GM19238 (cell line): ENCODE results near the gene KRTAP5-8.
"Not testable (repeated sequence)": the region's sequence is repeated elsewhere in the genome, so short reads cannot be mapped to it uniquely, and the experiment has no call there.

Source experiments
- DNase-seq: peaks from one replicate; pipeline ENCODE4 v3.0.0; 2011; ENCODE audit warnings: low spot score; ENCODE audit not compliant: insufficient read length

KRTAP5-8 gene

DNA sequence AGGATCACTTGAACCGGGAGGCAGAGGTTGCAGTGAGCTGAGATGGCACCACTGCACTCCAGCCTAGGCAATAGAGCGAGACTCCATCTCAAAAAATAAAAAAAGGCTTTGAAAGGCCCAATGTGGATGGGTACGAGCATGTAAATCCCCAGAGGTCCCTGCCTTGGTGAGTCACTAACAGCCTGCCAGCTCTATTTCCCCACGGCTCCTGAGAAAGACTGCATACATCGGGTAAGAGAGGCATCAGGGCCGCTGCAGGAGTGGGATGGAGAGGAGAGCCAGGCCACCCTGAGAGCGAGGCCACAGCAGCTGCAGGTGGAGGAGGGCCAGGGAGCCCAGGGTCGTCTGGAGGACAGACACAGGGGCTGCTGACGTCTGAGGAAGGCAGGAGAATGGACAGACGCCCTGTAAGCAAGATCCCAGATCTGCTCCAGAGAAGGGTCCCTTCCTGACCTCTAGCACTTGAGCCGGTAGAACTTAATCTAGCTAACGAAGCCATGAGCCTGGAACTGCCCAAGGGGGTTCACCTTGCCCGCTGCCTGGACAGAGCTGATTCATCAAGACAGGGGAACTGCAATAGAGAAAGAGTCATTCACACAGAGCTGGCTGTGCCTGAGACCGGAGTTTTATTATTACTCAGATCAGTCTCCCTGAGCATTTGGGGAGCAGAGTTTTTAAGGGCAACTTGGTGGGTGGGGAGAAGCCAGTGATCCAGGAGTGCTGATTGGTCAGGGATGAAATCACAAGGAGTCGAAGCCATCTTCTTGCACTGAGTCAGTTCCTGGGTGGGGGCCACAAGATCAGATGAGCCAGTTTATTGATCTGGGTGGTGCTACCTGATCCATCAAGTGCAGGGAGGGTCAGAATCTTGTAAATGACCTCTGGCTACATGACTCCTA, 5.3 kb downstream of the KRTAP5-8 start:
- no peak for DNase-seq

DNA sequence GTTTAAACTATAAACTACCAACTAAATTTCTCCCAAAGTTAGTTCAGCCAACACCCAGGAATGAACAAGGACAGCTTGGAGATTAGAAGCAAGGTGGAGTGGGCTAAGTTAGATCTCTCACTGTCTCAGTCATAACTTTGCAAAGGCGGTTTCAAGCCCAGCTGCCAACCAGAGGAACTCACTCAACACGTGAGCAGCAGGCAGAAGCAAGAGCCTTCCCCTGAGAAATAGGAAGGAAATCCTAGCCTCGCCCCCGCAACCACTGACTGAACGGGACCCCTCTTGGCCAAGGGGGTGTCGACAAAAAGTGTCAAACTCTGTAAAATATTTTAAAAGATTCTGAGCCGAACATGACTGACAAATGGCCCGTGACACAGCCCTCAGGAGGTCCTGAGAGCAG, 6.0 kb downstream of the KRTAP5-8 start:
- no peak for DNase-seq

DNA sequence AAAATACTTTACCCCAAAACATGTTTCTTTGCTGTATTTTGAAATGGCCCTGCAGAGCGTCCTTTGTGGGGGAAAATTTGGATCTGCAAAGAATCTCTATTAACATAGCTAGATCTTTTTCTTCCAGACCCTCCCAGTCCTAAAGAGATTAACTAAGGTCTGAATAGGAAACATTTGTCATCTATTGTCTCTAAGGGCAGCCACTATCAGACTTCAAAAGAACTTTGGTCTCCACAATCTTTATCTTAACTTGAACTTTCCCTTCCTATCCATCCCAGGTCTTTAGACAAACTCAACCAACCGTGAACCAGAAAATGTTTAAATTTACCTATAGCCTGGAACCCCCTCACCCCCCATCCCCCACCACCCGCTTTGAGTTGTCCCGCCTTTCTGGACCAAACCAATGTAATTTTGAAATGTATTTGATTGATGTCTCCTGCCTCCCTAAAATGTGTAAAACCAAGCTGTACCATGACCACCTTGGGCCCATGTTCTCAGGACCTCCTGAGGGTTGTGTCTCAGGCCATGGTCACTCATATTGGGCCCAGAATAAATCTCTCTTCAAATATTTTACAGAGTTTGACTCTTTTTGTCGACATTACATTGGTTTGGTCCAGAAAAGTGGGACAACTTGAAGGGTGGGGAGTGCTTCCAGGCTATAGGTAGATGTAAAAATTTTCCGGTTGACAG, 6.8 kb downstream of the KRTAP5-8 start:
- no peak for DNase-seq

DNA sequence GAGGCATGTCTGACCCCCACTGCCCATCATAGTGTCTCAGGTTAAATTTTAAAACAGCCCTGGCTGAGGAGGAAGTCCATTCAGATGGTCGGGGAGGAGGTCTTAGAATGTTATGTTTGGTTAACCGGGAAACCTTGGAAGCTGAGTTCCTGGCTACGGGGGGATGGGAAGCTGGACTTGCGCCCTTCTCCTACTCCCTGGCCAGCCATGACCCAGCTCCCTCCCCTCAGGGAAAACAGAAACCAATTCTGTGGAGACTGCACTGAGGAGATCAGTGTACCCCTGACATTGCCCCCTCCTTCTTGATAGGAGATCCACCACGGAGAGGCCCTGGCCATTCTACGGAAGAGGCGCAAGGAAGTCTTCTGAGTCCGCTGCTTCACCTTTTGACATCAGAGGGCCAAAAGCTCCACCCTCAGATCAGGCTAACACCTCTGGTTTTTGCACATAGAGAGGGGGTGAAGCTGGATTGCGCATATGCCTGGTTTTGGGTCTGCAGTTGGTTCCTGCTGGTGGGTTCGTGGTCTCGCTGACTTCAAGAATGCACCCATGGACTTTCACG, 7.7 kb downstream of the KRTAP5-8 start:
- DNase-seq: no peak

DNA sequence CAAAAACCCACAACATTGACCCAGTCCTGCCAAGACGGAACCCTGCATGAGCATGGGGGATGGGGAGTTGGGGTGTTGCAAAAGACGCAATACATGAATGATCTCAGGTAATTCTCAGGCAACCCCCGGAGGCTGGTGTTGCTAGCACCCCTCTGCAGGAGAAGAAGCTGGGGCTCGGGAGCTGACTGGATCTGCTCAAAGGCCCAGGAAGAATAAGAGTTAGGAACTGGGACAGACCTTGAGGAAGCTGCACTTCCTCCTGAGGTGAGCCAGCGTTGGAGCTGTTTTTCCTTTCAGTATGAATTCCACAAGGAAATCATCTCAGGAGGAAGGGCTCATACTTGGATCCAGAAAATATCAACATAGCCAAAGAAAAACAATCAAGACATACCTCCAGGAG, 10.3 kb downstream of the KRTAP5-8 start, which contains the start of gene KRTAP5-9:
Gene KRTAP5-9, plus strand, starts transcription at position 301 of the 400 bp plus-strand sequence. CDS start 238 bp downstream, outside the sequence.
- no peak for DNase-seq

DNA sequence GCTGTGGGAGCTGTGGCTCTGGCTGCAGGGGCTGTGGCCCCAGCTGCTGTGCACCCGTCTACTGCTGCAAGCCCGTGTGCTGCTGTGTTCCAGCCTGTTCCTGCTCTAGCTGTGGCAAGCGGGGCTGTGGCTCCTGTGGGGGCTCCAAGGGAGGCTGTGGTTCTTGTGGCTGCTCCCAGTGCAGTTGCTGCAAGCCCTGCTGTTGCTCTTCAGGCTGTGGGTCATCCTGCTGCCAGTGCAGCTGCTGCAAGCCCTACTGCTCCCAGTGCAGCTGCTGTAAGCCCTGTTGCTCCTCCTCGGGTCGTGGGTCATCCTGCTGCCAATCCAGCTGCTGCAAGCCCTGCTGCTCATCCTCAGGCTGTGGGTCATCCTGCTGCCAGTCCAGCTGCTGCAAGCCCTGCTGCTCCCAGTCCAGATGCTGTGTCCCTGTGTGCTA, 10.9 kb downstream of the KRTAP5-8 start:
- no peak for DNase-seq

DNA sequence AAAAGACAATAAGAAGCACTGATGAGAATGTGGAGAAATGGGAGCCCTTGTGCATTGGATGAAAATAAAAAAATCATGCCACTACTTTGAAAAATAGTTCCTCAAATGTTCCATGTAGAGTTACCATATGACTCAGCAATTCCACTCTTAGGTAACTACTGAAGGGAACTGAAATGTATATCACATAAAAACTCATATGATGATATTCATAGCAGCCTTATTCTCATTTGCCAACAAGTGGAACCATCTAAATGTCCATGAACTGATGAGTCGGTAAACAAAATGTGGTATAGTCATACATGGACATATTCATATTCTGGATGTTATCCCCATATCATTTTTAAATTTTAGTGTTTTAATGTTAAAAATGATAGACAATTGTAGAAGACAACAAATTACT, 13.9 kb downstream of the KRTAP5-8 start:
- DNase-seq: no peak

DNA sequence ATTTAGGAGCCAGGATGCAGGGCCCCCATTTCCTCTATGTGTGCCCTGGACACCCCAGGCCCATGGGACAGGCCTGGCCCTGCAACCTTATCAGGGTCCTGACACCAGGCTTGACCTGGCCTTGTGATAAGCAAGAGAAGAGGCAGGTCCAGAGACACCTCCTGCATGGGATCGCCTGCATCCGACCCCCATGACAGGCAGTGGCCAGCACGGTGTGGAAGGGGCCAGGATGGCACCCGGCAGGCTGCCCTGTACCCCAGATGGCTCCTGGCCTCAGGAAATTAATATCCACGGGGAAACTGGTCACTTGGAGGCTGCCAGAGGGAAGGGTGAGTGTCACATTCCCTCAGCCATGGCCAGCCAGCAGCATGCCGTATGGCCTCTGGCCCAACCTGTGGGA, 17.2 kb downstream of the KRTAP5-8 start:
- DNase-seq: no peak

DNA sequence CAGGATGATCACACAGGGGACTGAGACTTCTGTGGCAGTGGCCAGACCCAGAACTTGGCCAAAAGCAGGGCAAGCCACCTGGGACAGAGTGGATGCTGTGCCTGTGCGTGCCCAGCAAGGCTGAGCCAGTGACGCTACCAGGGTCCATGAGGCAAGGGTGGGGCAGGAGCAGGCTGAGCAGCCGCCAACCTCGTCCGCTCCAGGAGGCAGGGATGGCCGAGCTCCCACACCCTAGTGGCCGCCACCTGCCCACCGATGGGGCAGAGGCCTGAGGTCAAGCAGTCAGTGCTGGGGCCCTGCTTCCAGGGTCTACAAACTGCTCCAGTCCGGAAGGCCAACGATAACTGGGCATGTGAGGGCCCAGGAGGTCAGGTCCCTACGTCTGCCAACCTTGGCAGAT, 17.7 kb downstream of the KRTAP5-8 start:
- no peak for DNase-seq

DNA sequence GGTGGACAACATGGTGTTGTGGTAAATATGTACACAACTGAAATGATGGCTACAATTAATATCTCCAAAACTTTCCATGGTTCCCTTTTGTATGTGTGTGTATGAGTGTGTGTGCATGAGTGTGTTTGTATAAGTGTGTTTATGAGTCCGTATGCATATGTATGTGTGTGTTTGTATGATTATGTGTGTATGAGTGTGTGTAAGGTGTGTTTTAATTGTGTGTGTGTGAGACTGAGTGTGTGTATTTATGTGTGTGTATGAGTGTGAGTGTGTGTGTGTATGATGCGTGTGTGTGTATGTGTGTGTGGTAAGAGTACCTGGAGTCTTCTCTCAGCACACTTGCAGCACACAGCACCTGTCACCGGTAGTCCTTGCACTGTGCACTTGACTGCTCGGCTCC, 18.2 kb downstream of the KRTAP5-8 start:
- DNase-seq: no peak

DNA sequence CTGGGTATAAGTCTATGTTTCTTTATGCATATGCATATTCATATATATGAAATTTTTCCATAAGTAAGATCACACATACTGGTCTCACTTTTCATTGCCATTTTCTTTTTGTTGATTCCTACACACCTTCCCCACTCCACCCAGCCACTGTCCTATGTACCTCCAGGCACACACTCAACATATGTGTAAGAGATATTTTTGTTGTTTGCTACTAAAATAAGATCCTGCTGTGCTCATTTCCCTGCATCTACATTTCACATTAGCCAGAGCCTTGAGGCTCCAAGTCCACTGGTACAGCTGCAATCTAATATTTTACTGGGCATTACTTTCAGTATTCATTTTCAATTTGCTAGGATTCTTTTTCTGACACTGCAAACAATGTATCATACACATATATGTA, 19.4 kb downstream of the KRTAP5-8 start:
- DNase-seq: no peak

DNA sequence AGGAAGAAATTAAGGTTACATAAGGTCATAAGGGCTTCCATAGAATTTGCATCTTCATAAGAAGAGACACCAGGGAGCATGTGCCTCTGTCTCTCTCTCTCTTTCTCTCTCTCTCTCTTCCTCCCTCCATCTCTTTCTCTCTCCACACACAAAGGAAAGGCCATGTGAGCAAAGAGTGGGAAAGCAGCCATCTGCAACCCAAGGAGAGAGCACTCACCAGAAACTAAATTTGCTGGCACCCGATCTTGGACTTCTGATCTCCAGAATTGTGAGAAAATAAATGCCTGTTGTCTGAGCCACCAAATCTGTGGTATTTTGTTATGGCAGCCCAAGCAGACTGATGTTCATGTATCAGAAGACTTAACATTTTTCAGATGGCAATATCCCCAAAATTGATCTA, 21.2 kb downstream of the KRTAP5-8 start:
- DNase-seq: no peak

DNA sequence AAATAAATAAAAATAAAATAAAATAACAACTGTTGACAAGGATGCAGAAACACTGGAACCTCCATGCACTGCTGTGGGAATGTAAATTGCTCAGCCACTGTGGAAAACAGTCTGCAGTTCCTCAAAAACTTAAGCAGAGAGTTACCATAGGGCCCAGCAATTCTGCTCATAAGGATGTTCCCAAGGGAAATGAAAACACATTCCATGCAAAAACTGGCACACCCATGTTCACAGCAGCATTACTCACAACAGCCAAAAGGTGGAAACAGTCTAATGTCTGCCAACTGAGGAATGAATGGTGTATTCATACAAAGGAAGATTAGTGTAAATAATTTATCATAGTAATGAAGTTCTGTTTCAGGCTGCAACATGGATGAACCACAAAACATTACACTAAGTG, 24.3 kb downstream of the KRTAP5-8 start:
- DNase-seq: no peak

DNA sequence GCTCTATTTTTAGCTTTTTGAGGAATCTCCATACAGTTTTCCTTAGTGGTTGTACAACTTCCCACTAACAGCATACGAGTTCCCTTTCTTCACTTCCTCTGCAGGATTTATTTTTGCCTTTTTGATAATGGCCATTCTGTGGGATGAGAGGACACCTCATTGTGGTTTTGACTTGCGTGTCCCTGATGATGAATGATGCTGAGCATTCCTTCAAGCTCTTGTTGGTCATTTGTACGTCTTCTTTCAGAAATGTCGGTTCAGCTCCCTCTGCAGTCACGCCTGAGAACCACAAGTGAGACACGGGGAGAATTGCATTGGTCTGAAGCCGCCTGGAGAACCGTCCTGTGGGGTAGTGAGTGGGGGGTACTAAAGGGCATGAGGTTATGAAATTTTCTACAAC, 25.6 kb downstream of the KRTAP5-8 start:
- peak; percentile 40 for DNase-seq

DNA sequence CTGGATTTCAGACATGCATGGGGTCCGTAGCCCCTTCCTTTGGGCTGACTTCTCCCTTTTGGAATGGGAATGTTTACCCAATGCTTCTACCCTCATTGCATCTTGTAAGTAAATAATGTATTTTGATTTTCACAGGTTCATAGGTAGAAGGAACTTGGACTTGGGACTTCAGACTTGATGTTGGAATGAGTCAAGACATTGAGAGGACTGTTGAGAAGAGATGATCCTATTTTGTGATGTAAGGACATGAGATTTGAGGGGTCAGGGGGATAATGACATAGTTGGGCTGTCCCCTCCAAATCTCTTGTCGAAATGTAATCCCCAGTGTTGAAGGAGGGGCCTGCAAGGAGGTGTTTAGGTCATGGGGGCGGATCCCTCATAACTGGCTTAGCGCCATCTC, 26.6 kb downstream of the KRTAP5-8 start:
- no peak for DNase-seq

DNA sequence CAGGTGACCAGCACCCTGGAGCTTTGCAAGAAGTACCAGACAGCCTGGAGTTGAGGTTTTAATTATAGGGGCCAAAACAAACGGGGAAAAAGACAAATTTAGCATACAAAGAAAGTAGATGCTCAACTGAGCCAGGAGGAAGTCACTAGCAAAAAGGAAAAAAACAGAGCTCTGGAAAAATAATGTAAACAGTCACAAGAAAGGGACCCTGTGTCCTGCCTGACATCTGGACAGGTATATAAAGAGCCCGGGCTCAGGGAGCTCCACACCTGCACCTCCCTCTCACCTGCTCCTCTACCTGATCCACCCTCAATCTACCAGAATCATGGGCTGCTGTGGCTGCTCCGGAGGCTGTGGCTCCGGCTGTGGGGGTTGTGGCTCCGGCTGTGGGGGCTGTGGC, 27.4 kb downstream of the KRTAP5-8 start, which contains the start of gene KRTAP5-10:
Gene KRTAP5-10, plus strand, starts transcription at position 301 of the 400 bp plus-strand sequence. Its CDS starts 25 bp downstream, at position 326.
- no peak for DNase-seq

DNA sequence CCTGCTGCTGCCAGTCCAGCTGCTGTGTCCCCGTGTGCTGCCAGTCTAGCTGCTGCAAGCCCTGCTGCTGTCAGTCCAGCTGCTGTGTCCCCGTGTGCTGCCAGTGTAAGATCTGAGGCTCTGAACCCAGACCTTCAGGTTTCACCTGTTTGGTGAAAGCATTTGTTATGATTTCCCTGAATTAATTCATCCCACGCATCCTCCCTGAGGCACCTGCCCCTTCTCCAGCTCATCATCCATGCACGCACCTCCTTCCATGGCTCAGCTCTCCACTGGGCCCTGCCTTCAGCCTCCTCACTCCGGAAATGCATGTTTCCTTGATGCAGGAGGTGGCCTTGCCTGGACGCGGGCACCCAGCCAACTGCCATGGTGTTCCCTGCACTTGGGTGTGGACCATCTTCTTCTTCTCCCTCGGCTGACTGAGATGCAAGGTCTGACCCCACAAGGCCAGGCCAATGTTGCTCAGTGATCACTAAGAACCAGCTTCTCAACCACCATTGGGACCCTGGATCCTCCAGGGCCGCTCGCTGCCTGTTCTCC, 28.3 kb downstream of the KRTAP5-8 start:
- DNase-seq: no peak

DNA sequence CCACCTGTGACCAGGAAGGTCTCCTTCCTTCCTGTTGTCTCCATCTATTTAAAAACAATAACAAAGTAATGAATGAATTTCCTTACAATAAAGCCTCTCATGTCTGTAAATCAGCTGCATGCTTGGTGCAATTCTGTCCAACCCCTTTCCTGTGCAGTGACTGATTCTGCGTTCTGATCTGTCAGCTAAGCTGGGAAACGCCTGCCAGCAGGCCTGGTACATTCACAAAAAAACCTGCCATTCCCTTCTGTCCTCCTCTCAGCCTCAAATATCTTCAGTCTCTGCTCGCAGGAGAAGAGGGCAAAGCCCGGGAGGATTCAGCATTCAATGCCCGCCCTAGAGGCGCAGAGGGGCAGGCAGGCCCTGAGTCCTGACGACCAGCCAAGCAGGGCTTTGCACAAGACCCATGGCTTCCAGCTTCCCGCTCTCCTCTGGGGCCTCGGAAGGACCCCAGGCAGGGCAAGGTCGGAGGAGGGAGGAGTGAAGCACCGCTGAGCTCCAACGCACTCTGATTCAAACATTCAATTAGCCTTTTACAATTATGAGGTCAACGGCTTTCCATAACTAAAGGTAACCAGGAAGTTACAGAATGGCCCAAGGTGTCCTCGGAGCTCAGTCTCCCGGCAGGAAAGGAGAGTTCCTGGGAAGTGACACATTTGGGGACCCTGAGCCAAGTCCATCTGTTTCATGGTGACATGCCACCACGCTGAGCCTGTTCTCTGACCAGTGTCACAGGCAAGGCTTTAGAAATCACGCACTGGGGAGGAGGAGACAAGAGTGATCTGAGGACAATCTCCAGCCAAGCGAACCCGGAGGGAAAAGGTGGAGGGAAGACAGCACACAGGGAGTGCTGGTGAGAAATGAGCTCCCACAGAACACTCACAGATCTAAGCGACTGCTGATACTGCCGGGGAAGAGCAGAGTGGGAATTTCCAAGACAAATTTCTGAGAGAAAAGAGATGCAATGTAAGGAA, 29.1 kb downstream of the KRTAP5-8 start:
- not testable (repeated sequence) for DNase-seq

DNA sequence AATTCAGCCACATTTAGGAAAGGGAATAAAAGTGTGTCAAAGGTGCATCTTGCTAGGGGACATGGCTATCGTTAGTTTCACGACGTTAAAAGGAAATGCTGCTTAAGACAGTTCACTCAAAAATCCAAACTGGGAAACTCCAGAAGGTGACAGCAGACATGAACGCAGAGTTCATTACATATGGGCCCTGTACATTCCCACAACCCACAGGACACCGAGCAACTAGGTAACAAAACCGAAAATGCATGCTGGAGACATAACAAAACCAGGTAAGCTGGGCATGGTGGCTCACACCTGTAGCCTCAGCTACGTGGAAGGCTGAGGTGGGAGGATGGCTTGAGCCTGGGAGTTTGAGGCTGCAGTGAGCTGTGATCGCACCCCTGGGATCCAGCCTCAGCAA, 29.8 kb downstream of the KRTAP5-8 start:
- not testable (repeated sequence) for DNase-seq

DNA sequence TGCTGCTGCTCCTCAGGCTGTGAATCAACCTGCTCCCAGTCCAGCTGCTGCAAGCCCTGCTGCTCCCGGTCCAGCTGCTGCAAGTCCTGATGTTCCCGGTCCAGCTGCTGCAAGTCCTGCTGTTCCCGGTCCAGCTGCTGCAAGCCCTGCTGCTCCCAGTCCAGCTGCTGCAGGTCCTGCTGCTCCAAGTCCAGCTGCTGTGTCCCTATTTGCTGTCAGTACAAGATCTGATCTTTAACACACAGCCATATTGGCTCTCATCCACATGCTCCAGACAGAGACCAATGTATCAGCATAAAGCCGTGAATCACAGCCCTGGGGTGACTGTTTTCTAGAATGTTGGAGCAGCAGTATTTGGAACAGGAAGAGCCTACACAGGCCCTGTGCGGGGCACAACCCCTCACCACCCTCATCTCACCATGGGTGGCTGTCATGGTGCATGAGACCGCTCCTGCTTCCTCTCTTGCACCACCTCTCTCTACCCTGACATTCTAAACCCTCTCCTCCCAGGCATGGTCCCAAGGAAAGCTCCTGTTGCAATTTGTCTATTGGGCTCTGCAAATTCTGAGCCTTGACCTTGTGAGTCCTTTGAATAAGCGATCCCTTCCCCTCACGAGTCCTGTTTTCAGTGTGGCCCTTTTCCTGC, 31.0 kb downstream of the KRTAP5-8 start:
- no peak for DNase-seq
